ENCODE data around the gene ADAMTS5. TPM values are rescaled to one million over a fixed set of nuclear protein-coding genes. Genes with fewer than 3 reads are reported as not detected.

ADAMTS5 gene
- total and polyA plus RNA-seq, 7 experiments from 2014 or later, result 0.03 to 0.12 TPM; not detected in 5

GRCh38 chr21:26892151-26892550 lies 74.7 kb downstream of the ADAMTS5 start:
- CTCF ChIA-PET, result no interaction called here
- no peak overlapping the region for H3K4me3 Mint-ChIP-seq
- Histone ChIP-seq H3K36me3 (ENCODE audit: control insufficient read depth in 2 of 3, insufficient read depth in 3 of 3, low read length in 3 of 3) (no peaks in the 10 kb centered on the region), H3K4me3 (ENCODE audit: low read length) (no peak overlapping the region), H3K9me3 (ENCODE audit: control insufficient read depth in 2 of 3, low read length in 3 of 3) (no peaks in the 10 kb centered on the region), H3K4me1 (ENCODE audit: control insufficient read depth in 2 of 2, insufficient read depth in 2 of 2, low read length in 2 of 2) (no peaks in the 10 kb centered on the region), H3K27ac (ENCODE audit: low read depth, low read length) (no peak overlapping the region), H3K27me3 (ENCODE audit: control insufficient read depth in 2 of 2, insufficient read depth in 2 of 2, low read length in 2 of 2) (no peaks in the 10 kb centered on the region)
- intact Hi-C loops (cut with micrococcal nuclease), result no loop called here
- peaks cover 0 to 14% (median 7%) of the 10 kb centered on the region in 5 donors for H3K27me3 Mint-ChIP-seq
- H3K4me1 Mint-ChIP-seq, result no peaks in the 10 kb centered on the region
- H3K9me3 Mint-ChIP-seq, result peaks cover 0 to 7% (median 0%) of the 10 kb centered on the region in 11 donors
- DNase-seq (no peak), ATAC-seq (no peak)
- POLR2A ChIA-PET, result no interaction called here
- no peak overlapping the region for H3K27ac Mint-ChIP-seq
- peaks cover 0 to under 1% (median 0%) of the 10 kb centered on the region in 5 donors for H3K36me3 Mint-ChIP-seq

GRCh38 chr21:26888931-26889330 lies 78.0 kb downstream of the ADAMTS5 start:
- ATAC-seq (no peak), DNase-seq (no peak)
- H3K36me3 Mint-ChIP-seq, result no peaks in the 10 kb centered on the region
- no peak overlapping the region for H3K27ac Mint-ChIP-seq
- intact Hi-C loops (cut with micrococcal nuclease), result no loop called here
- no peaks in the 10 kb centered on the region for H3K4me1 ChIP-seq (ENCODE audit: control insufficient read depth in 2 of 2, insufficient read depth in 2 of 2, low read length in 2 of 2)
- no peak overlapping the region for H3K4me3 ChIP-seq (ENCODE audit: low read length)
- CTCF ChIA-PET, result no interaction called here
- H3K9me3 Mint-ChIP-seq, result peaks cover 0 to 14% (median 0%) of the 10 kb centered on the region in 11 donors
- POLR2A ChIA-PET, result no interaction called here
- H3K27ac ChIP-seq (ENCODE audit: low read depth, low read length), result no peak overlapping the region
- H3K27me3 ChIP-seq (ENCODE audit: control insufficient read depth in 2 of 2, insufficient read depth in 2 of 2, low read length in 2 of 2), result no peaks in the 10 kb centered on the region
- no peaks in the 10 kb centered on the region for H3K4me1 Mint-ChIP-seq
- H3K4me3 Mint-ChIP-seq, result no peak overlapping the region
- no peaks in the 10 kb centered on the region for H3K9me3 ChIP-seq (ENCODE audit: control insufficient read depth in 2 of 3, low read length in 3 of 3)
- peaks cover 0 to 32% (median 11%) of the 10 kb centered on the region in 5 donors for H3K27me3 Mint-ChIP-seq
- H3K36me3 ChIP-seq (ENCODE audit: control insufficient read depth in 2 of 3, insufficient read depth in 3 of 3, low read length in 3 of 3), result no peaks in the 10 kb centered on the region

- Mint-ChIP-seq H3K27ac (no peak overlapping the region), H3K4me1 (no peaks in the 10 kb centered on the region), H3K36me3 (no peaks in the 10 kb centered on the region), H3K4me3 (no peak overlapping the region), H3K9me3 (peaks cover 0 to 14% (median 0%) of the 10 kb centered on the region in 11 donors), H3K27me3 (peaks cover 0 to 25% (median 11%) of the 10 kb centered on the region in 5 donors)
- H3K27me3 ChIP-seq (ENCODE audit: control insufficient read depth in 2 of 2, insufficient read depth in 2 of 2, low read length in 2 of 2), result no peaks in the 10 kb centered on the region
- H3K4me1 ChIP-seq (ENCODE audit: control insufficient read depth in 2 of 2, insufficient read depth in 2 of 2, low read length in 2 of 2), result no peaks in the 10 kb centered on the region
- H3K9me3 ChIP-seq (ENCODE audit: control insufficient read depth in 2 of 3, low read length in 3 of 3), result no peaks in the 10 kb centered on the region
- POLR2A ChIA-PET, result no interaction called here
- H3K4me3 ChIP-seq (ENCODE audit: low read length), result no peak overlapping the region
- intact Hi-C loops (cut with micrococcal nuclease), result no loop called here
- CTCF ChIA-PET, result no interaction called here
- H3K36me3 ChIP-seq (ENCODE audit: control insufficient read depth in 2 of 3, insufficient read depth in 3 of 3, low read length in 3 of 3), result no peaks in the 10 kb centered on the region
- ATAC-seq, result no peak
- no peak for DNase-seq
- no peak overlapping the region for H3K27ac ChIP-seq (ENCODE audit: low read depth, low read length)
Measured at GRCh38 chr21:26888256-26888655, 78.6 kb downstream of the ADAMTS5 start.

- Mint-ChIP-seq H3K27ac (no peak overlapping the region), H3K27me3 (peaks cover 0 to 29% (median 11%) of the 10 kb centered on the region in 5 donors), H3K9me3 (peaks cover 0 to 14% (median 0%) of the 10 kb centered on the region in 11 donors), H3K36me3 (no peaks in the 10 kb centered on the region), H3K4me3 (no peak overlapping the region), H3K4me1 (no peaks in the 10 kb centered on the region)
- no peaks in the 10 kb centered on the region for H3K9me3 ChIP-seq (ENCODE audit: control insufficient read depth in 2 of 3, low read length in 3 of 3)
- no peak overlapping the region for H3K4me3 ChIP-seq (ENCODE audit: low read length)
- intact Hi-C loops (cut with micrococcal nuclease), result no loop called here
- H3K27me3 ChIP-seq (ENCODE audit: control insufficient read depth in 2 of 2, insufficient read depth in 2 of 2, low read length in 2 of 2), result no peaks in the 10 kb centered on the region
- no peak overlapping the region for H3K27ac ChIP-seq (ENCODE audit: low read depth, low read length)
- H3K4me1 ChIP-seq (ENCODE audit: control insufficient read depth in 2 of 2, insufficient read depth in 2 of 2, low read length in 2 of 2), result no peaks in the 10 kb centered on the region
- CTCF ChIA-PET, result no interaction called here
- ATAC-seq (no peak), DNase-seq (no peak)
- POLR2A ChIA-PET, result no interaction called here
- H3K36me3 ChIP-seq (ENCODE audit: control insufficient read depth in 2 of 3, insufficient read depth in 3 of 3, low read length in 3 of 3), result no peaks in the 10 kb centered on the region
Measured at GRCh38 chr21:26887251-26887650, 79.6 kb downstream of the ADAMTS5 start.

GRCh38 chr21:26884436-26884835 lies 82.5 kb downstream of the ADAMTS5 start:
- H3K4me3 Mint-ChIP-seq, result no peak overlapping the region
- DNase-seq (no peak), ATAC-seq (no peak)
- H3K27ac Mint-ChIP-seq, result no peak overlapping the region
- no peaks in the 10 kb centered on the region for H3K36me3 ChIP-seq (ENCODE audit: control insufficient read depth in 2 of 3, insufficient read depth in 3 of 3, low read length in 3 of 3)
- no peaks in the 10 kb centered on the region for H3K27me3 ChIP-seq (ENCODE audit: control insufficient read depth in 2 of 2, insufficient read depth in 2 of 2, low read length in 2 of 2)
- H3K27ac ChIP-seq (ENCODE audit: low read depth, low read length), result no peak overlapping the region
- peaks cover 0 to 38% (median 24%) of the 10 kb centered on the region in 5 donors for H3K27me3 Mint-ChIP-seq
- intact Hi-C loops (cut with micrococcal nuclease), result no loop called here
- no peaks in the 10 kb centered on the region for H3K36me3 Mint-ChIP-seq
- peaks cover 0 to 14% (median 0%) of the 10 kb centered on the region in 11 donors for H3K9me3 Mint-ChIP-seq
- ChIA-PET CTCF (interaction anchor here (1.1 kb wide), 1 partner anchor 1861 kb away, joined by 3 read pairs; no protein-coding TSS in a partner anchor), POLR2A (no interaction called here)
- no peaks in the 10 kb centered on the region for H3K4me1 ChIP-seq (ENCODE audit: control insufficient read depth in 2 of 2, insufficient read depth in 2 of 2, low read length in 2 of 2)
- H3K4me1 Mint-ChIP-seq, result no peaks in the 10 kb centered on the region
- no peak overlapping the region for H3K4me3 ChIP-seq (ENCODE audit: low read length)
- no peaks in the 10 kb centered on the region for H3K9me3 ChIP-seq (ENCODE audit: control insufficient read depth in 2 of 3, low read length in 3 of 3)

GRCh38 chr21:26883768-26884167 lies 83.1 kb downstream of the ADAMTS5 start:
- Histone ChIP-seq H3K4me1 (ENCODE audit: control insufficient read depth in 2 of 2, insufficient read depth in 2 of 2, low read length in 2 of 2) (no peaks in the 10 kb centered on the region), H3K36me3 (ENCODE audit: control insufficient read depth in 2 of 3, insufficient read depth in 3 of 3, low read length in 3 of 3) (no peaks in the 10 kb centered on the region), H3K4me3 (ENCODE audit: low read length) (no peak overlapping the region), H3K27me3 (ENCODE audit: control insufficient read depth in 2 of 2, insufficient read depth in 2 of 2, low read length in 2 of 2) (no peaks in the 10 kb centered on the region), H3K9me3 (ENCODE audit: control insufficient read depth in 2 of 3, low read length in 3 of 3) (no peaks in the 10 kb centered on the region), H3K27ac (ENCODE audit: low read depth, low read length) (no peak overlapping the region)
- ATAC-seq, result no peak
- Mint-ChIP-seq H3K27me3 (peaks cover 0 to 38% (median 24%) of the 10 kb centered on the region in 5 donors), H3K9me3 (peaks cover 0 to 14% (median 0%) of the 10 kb centered on the region in 11 donors), H3K4me3 (no peak overlapping the region), H3K4me1 (no peaks in the 10 kb centered on the region), H3K36me3 (no peaks in the 10 kb centered on the region), H3K27ac (no peak overlapping the region)
- CTCF ChIA-PET, result no interaction called here
- intact Hi-C loops (cut with micrococcal nuclease), result no loop called here
- POLR2A ChIA-PET, result no interaction called here
- DNase-seq, result no peak

- no peak overlapping the region for H3K27ac Mint-ChIP-seq
- CTCF ChIA-PET, result interaction anchor here (0.6 kb wide), 1 partner anchor 1411 kb away, joined by 4 read pairs; no protein-coding TSS in a partner anchor
- intact Hi-C loops (cut with micrococcal nuclease), result no loop called here
- Histone ChIP-seq H3K27me3 (ENCODE audit: control insufficient read depth in 2 of 2, insufficient read depth in 2 of 2, low read length in 2 of 2) (no peaks in the 10 kb centered on the region), H3K36me3 (ENCODE audit: control insufficient read depth in 2 of 3, insufficient read depth in 3 of 3, low read length in 3 of 3) (no peaks in the 10 kb centered on the region), H3K27ac (ENCODE audit: low read depth, low read length) (no peak overlapping the region), H3K4me1 (ENCODE audit: control insufficient read depth in 2 of 2, insufficient read depth in 2 of 2, low read length in 2 of 2) (no peaks in the 10 kb centered on the region), H3K4me3 (ENCODE audit: low read length) (no peak overlapping the region), H3K9me3 (ENCODE audit: control insufficient read depth in 2 of 3, low read length in 3 of 3) (no peaks in the 10 kb centered on the region)
- no peak overlapping the region for H3K4me3 Mint-ChIP-seq
- H3K4me1 Mint-ChIP-seq, result no peaks in the 10 kb centered on the region
- H3K27me3 Mint-ChIP-seq, result peaks cover 0 to 27% (median 13%) of the 10 kb centered on the region in 5 donors
- H3K36me3 Mint-ChIP-seq, result no peaks in the 10 kb centered on the region
- POLR2A ChIA-PET, result no interaction called here
- ATAC-seq, result no peak
- peaks cover 0 to 4% (median 0%) of the 10 kb centered on the region in 11 donors for H3K9me3 Mint-ChIP-seq
- no peak for DNase-seq
Measured at GRCh38 chr21:26881504-26882228, 85.2 kb downstream of the ADAMTS5 start.
